ENCODE measurements around the gene KLC1.

KLC1 gene

GRCh38 chr14:103725001-103725682, 96.1 kb downstream of the KLC1 start:
- no peak for DNase-seq

GRCh38 chr14:103725739-103726395, 96.9 kb downstream of the KLC1 start:
- DNase-seq = no peak

- DNase-seq = no peak
These were observed 97.5 kb downstream of the KLC1 start for GRCh38 chr14:103726474-103726873.

GRCh38 chr14:103727313-103727980, 98.4 kb downstream of the KLC1 start:
- DNase-seq = no peak

- DNase-seq = no peak
These were observed 99.1 kb downstream of the KLC1 start for GRCh38 chr14:103728141-103728540.

GRCh38 chr14:103728721-103729120, 99.7 kb downstream of the KLC1 start:
- DNase-seq = no peak

- DNase-seq = no peak
These were observed 100.8 kb downstream of the KLC1 start for GRCh38 chr14:103729496-103730448.

- DNase-seq = no peak
These were observed 101.6 kb downstream of the KLC1 start for GRCh38 chr14:103730490-103731035.

- DNase-seq = no peak
These were observed 102.5 kb downstream of the KLC1 start for GRCh38 chr14:103731481-103731880.

- no peak for DNase-seq
These were observed 103.2 kb downstream of the KLC1 start for GRCh38 chr14:103731916-103732867.

GRCh38 chr14:103732868-103733620, 104.0 kb downstream of the KLC1 start:
- no peak for DNase-seq

GRCh38 chr14:103733651-103734050, 104.6 kb downstream of the KLC1 start:
- no peak for DNase-seq

- DNase-seq = no peak
These were observed 105.3 kb downstream of the KLC1 start for GRCh38 chr14:103734081-103734888.

- no peak for DNase-seq
These were observed 106.0 kb downstream of the KLC1 start for GRCh38 chr14:103735022-103735421.

GRCh38 chr14:103735439-103735814, 106.4 kb downstream of the KLC1 start:
- no peak for DNase-seq

- DNase-seq = no peak
These were observed 107.0 kb downstream of the KLC1 start for GRCh38 chr14:103735815-103736545.

- no peak for DNase-seq
These were observed 107.8 kb downstream of the KLC1 start for GRCh38 chr14:103736546-103737431.

GRCh38 chr14:103737432-103738045, 108.5 kb downstream of the KLC1 start:
- no peak for DNase-seq

All from kidney glomerular epithelial cell (primary cell).